ENCODE results near the gene TBC1D5. TPM values are rescaled to one million over a fixed set of nuclear protein-coding genes. Genes with fewer than 3 reads are reported as not detected.

Gene TBC1D5
- total and polyA plus RNA-seq, 2 of the 8 experiments (the other 6 are each of a cell fraction or from before 2014, with no cell fraction given): 11.0 to 22.9 TPM

DNA sequence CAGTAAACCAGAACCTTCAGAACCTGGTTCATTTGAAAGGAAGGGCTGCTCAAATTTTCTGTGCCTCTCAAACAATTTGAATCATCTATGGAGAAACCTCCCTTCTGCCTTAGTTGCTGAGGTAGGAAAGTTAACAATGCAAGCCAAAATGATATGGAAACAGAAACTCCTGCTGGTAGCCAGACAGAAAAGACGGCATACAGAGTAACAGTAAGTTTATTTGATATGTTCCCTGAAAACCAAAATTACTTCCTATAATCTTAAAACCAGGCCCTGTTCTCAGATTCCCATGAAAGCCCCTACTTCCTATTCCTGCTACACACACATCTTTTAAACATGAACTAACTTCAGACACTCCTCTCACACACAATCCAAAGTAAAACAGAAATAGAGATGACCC lies 86.2 kb downstream of the TBC1D5 start (continued):
- TF ChIP-seq, protein P1, sequence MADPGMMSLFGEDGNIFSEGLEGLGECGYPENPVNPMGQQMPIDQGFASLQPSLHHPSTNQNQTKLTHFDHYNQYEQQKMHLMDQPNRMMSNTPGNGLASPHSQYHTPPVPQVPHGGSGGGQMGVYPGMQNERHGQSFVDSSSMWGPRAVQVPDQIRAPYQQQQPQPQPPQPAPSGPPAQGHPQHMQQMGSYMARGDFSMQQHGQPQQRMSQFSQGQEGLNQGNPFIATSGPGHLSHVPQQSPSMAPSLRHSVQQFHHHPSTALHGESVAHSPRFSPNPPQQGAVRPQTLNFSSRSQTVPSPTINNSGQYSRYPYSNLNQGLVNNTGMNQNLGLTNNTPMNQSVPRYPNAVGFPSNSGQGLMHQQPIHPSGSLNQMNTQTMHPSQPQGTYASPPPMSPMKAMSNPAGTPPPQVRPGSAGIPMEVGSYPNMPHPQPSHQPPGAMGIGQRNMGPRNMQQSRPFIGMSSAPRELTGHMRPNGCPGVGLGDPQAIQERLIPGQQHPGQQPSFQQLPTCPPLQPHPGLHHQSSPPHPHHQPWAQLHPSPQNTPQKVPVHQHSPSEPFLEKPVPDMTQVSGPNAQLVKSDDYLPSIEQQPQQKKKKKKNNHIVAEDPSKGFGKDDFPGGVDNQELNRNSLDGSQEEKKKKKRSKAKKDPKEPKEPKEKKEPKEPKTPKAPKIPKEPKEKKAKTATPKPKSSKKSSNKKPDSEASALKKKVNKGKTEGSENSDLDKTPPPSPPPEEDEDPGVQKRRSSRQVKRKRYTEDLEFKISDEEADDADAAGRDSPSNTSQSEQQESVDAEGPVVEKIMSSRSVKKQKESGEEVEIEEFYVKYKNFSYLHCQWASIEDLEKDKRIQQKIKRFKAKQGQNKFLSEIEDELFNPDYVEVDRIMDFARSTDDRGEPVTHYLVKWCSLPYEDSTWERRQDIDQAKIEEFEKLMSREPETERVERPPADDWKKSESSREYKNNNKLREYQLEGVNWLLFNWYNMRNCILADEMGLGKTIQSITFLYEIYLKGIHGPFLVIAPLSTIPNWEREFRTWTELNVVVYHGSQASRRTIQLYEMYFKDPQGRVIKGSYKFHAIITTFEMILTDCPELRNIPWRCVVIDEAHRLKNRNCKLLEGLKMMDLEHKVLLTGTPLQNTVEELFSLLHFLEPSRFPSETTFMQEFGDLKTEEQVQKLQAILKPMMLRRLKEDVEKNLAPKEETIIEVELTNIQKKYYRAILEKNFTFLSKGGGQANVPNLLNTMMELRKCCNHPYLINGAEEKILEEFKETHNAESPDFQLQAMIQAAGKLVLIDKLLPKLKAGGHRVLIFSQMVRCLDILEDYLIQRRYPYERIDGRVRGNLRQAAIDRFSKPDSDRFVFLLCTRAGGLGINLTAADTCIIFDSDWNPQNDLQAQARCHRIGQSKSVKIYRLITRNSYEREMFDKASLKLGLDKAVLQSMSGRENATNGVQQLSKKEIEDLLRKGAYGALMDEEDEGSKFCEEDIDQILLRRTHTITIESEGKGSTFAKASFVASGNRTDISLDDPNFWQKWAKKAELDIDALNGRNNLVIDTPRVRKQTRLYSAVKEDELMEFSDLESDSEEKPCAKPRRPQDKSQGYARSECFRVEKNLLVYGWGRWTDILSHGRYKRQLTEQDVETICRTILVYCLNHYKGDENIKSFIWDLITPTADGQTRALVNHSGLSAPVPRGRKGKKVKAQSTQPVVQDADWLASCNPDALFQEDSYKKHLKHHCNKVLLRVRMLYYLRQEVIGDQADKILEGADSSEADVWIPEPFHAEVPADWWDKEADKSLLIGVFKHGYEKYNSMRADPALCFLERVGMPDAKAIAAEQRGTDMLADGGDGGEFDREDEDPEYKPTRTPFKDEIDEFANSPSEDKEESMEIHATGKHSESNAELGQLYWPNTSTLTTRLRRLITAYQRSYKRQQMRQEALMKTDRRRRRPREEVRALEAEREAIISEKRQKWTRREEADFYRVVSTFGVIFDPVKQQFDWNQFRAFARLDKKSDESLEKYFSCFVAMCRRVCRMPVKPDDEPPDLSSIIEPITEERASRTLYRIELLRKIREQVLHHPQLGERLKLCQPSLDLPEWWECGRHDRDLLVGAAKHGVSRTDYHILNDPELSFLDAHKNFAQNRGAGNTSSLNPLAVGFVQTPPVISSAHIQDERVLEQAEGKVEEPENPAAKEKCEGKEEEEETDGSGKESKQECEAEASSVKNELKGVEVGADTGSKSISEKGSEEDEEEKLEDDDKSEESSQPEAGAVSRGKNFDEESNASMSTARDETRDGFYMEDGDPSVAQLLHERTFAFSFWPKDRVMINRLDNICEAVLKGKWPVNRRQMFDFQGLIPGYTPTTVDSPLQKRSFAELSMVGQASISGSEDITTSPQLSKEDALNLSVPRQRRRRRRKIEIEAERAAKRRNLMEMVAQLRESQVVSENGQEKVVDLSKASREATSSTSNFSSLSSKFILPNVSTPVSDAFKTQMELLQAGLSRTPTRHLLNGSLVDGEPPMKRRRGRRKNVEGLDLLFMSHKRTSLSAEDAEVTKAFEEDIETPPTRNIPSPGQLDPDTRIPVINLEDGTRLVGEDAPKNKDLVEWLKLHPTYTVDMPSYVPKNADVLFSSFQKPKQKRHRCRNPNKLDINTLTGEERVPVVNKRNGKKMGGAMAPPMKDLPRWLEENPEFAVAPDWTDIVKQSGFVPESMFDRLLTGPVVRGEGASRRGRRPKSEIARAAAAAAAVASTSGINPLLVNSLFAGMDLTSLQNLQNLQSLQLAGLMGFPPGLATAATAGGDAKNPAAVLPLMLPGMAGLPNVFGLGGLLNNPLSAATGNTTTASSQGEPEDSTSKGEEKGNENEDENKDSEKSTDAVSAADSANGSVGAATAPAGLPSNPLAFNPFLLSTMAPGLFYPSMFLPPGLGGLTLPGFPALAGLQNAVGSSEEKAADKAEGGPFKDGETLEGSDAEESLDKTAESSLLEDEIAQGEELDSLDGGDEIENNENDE (IDR thresholded peaks at IDR 0.05; ENCODE audit: insufficient replicate concordance, low read length): no peak
- TF ChIP-seq SP1 (IDR thresholded peaks at IDR 0.05; ENCODE audit: low read depth, low read length): no peak
- no peak for TF ChIP-seq RBBP5 (IDR thresholded peaks at IDR 0.05; ENCODE audit: borderline replicate concordance, low read depth, low read length)
- TF ChIP-seq, protein P2, sequence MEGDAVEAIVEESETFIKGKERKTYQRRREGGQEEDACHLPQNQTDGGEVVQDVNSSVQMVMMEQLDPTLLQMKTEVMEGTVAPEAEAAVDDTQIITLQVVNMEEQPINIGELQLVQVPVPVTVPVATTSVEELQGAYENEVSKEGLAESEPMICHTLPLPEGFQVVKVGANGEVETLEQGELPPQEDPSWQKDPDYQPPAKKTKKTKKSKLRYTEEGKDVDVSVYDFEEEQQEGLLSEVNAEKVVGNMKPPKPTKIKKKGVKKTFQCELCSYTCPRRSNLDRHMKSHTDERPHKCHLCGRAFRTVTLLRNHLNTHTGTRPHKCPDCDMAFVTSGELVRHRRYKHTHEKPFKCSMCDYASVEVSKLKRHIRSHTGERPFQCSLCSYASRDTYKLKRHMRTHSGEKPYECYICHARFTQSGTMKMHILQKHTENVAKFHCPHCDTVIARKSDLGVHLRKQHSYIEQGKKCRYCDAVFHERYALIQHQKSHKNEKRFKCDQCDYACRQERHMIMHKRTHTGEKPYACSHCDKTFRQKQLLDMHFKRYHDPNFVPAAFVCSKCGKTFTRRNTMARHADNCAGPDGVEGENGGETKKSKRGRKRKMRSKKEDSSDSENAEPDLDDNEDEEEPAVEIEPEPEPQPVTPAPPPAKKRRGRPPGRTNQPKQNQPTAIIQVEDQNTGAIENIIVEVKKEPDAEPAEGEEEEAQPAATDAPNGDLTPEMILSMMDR (IDR thresholded peaks at IDR 0.05; ENCODE audit: control extremely low read depth in 1 of 3, insufficient read depth in 1 of 3, low read depth in 1 of 3, low read length in 3 of 3): no peak
- no peak for TF ChIP-seq SAP30 (IDR thresholded peaks at IDR 0.05; ENCODE audit: insufficient read depth, insufficient replicate concordance, low read length)
- no peak for TF ChIP-seq KDM5A (IDR thresholded peaks at IDR 0.05; ENCODE audit: low read length)
- TF ChIP-seq, protein P3, sequence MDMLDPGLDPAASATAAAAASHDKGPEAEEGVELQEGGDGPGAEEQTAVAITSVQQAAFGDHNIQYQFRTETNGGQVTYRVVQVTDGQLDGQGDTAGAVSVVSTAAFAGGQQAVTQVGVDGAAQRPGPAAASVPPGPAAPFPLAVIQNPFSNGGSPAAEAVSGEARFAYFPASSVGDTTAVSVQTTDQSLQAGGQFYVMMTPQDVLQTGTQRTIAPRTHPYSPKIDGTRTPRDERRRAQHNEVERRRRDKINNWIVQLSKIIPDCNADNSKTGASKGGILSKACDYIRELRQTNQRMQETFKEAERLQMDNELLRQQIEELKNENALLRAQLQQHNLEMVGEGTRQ (IDR thresholded peaks at IDR 0.05; ENCODE audit: low read length): no peak
- no peak for TF ChIP-seq CREB1 (IDR thresholded peaks at IDR 0.05)
